ENCODE results near the gene RPL13.

Gene RPL13

GRCh38 chr16:89560378-89561141 lies at the start of gene RPL13:
Gene RPL13 (plus strand): TSS chr16:89560682. CDS start chr16:89560960, 278 bp downstream.
- DNase-seq = peak; percentile 94

- DNase-seq = no peak
Observed at GRCh38 chr16:89511374-89511773, 49.1 kb upstream of the RPL13 start.

GRCh38 chr16:89512453-89512852 lies 48.0 kb upstream of the RPL13 start:
- DNase-seq = no peak

- no peak for DNase-seq
Observed at GRCh38 chr16:89517128-89517527, 43.4 kb upstream of the RPL13 start.

GRCh38 chr16:89519881-89520280 lies 40.6 kb upstream of the RPL13 start:
- no peak for DNase-seq

- no peak for DNase-seq
Observed at GRCh38 chr16:89522287-89522686, 38.2 kb upstream of the RPL13 start.

- DNase-seq = no peak
Observed at GRCh38 chr16:89523680-89524344, 36.7 kb upstream of the RPL13 start.

- DNase-seq = no peak
Observed at GRCh38 chr16:89525146-89525913, 35.2 kb upstream of the RPL13 start.

GRCh38 chr16:89529097-89529496 lies 31.4 kb upstream of the RPL13 start:
- DNase-seq = no peak

GRCh38 chr16:89530401-89531381 lies 29.8 kb upstream of the RPL13 start:
- DNase-seq = no peak

GRCh38 chr16:89531821-89532526 lies 28.5 kb upstream of the RPL13 start:
- no peak for DNase-seq

- DNase-seq = no peak
Observed at GRCh38 chr16:89534252-89534756, 26.2 kb upstream of the RPL13 start.

- no peak for DNase-seq
Observed at GRCh38 chr16:89536371-89536770, 24.1 kb upstream of the RPL13 start.

- DNase-seq = no peak
Observed at GRCh38 chr16:89536886-89537548, 23.5 kb upstream of the RPL13 start.

- no peak for DNase-seq
Observed at GRCh38 chr16:89537549-89537925, 22.9 kb upstream of the RPL13 start.

GRCh38 chr16:89538286-89538685 lies 22.2 kb upstream of the RPL13 start:
- DNase-seq = no peak

- DNase-seq = no peak
Observed at GRCh38 chr16:89540557-89540956, 19.9 kb upstream of the RPL13 start.

GRCh38 chr16:89541792-89542191 lies 18.7 kb upstream of the RPL13 start:
- DNase-seq = no peak

- no peak for DNase-seq
Observed at GRCh38 chr16:89544113-89544512, 16.4 kb upstream of the RPL13 start.

GRCh38 chr16:89544713-89545043 lies 15.8 kb upstream of the RPL13 start:
- DNase-seq = no peak
